Kidney (tissue), 14 donors: ENCODE results near the gene NIPA2. TPM values are rescaled to one million over a fixed set of nuclear protein-coding genes. Genes with fewer than 3 reads are reported as not detected.

Experiments
- DNase-seq, 5 donors: peaks; one replicate each; pipeline ENCODE4 v3.0.0-alpha.2; 2013 to 2020
- FAIRE-seq: peaks from 2 replicates; lab custom pipeline; 2012; peaks lifted over from hg19 to GRCh38; lab: Jason Lieb, UNC
- H3K27ac ChIP-seq, 2 donors: one replicate each; pipeline ENCODE4 v1.7.0; 2013; ENCODE audit warnings: low read depth in 2 of 2, low read length in 2 of 2, inconsistent platforms in 1 of 2
- H3K27me3 ChIP-seq: one replicate; pipeline ENCODE4 v1.7.1; 2013; ENCODE audit warnings: low read length, inconsistent platforms; ENCODE audit not compliant: control insufficient read depth, insufficient read depth
- H3K36me3 ChIP-seq, 3 donors: one replicate each; pipeline versions ENCODE4 v1.7.0 to v1.7.1; 2013; ENCODE audit warnings: low read length in 3 of 3, control low read depth in 1 of 3, inconsistent platforms in 1 of 3; ENCODE audit not compliant: insufficient read depth in 3 of 3, control insufficient read depth in 2 of 3
- H3K4me1 ChIP-seq, 3 donors: one replicate each; pipeline versions ENCODE4 v1.7.0 to v1.7.1; 2013; ENCODE audit warnings: low read length in 3 of 3, inconsistent platforms in 1 of 3, low read depth in 1 of 3; ENCODE audit not compliant: control insufficient read depth in 2 of 3, insufficient read depth in 2 of 3
- H3K4me3 ChIP-seq, 3 donors: one replicate each; pipeline versions ENCODE4 v1.7.0 to v1.8.1; 2013; ENCODE audit warnings: low read length in 3 of 3, control low read depth in 1 of 3, inconsistent platforms in 1 of 3
- H3K9ac ChIP-seq, 3 donors: one replicate each; pipeline versions ENCODE4 v1.7.0 to v1.7.1; 2013; ENCODE audit warnings: low read length in 3 of 3, control low read depth in 1 of 3, inconsistent platforms in 1 of 3
- H3K9me3 ChIP-seq, 3 donors: one replicate each; pipeline versions ENCODE4 v1.7.0 to v1.7.1; 2013; ENCODE audit warnings: low read length in 3 of 3, control low read depth in 1 of 3, inconsistent platforms in 1 of 3; ENCODE audit not compliant: control insufficient read depth in 2 of 3, insufficient read depth in 1 of 3
- CTCF ChIP-seq: IDR thresholded peaks from 3 replicates; pipeline ENCODE4 v1.5.1; 2012; ENCODE audit warnings: mild to moderate bottlenecking, moderate library complexity, borderline replicate concordance; ENCODE audit not compliant: insufficient read depth; ENCODE audit errors: extremely low read depth
- intact Hi-C: fragments of 100-400 bp; cut with DNase I; formaldehyde crosslinking; loops from one replicate; pipeline ENCODE4 v1.11.1; 2022
- polyA plus RNA-seq: library from polyadenylated mRNA; stranded (reverse); fragments of 350-450 nt; fragmentation: Illumina TruSeq; extraction: RNeasy Lipid Tissue Mini Kit (QIAGEN cat#74804); gene quantifications from one replicate; pipeline ENCODE4 v1.2.3, GENCODE V29; 2014; ENCODE audit warnings: low read depth, low replicate concordance; ENCODE audit not compliant: insufficient read depth
- total RNA-seq: library from RNA; stranded (reverse); fragmentation: NEBNext Ultra II Directional; extraction: Animal tissue kit (Norgen Biotek cat#: 25700); gene quantifications from one replicate; pipeline ENCODE4 v1.2.1, GENCODE V29; 2021
- donor health status: control.
- donor health status: control.
- donor health status: control.
- donor health status: control.
- donor health status: control.
- donor health status: DM: yes; HTN: yes; CAD: no.
- donor health status: Normal renal cell carcinoma (clear cell type).

Gene NIPA2
- total and polyA plus RNA-seq, 2 donors from 2014 or later = 30.0 to 48.5 TPM

DNA sequence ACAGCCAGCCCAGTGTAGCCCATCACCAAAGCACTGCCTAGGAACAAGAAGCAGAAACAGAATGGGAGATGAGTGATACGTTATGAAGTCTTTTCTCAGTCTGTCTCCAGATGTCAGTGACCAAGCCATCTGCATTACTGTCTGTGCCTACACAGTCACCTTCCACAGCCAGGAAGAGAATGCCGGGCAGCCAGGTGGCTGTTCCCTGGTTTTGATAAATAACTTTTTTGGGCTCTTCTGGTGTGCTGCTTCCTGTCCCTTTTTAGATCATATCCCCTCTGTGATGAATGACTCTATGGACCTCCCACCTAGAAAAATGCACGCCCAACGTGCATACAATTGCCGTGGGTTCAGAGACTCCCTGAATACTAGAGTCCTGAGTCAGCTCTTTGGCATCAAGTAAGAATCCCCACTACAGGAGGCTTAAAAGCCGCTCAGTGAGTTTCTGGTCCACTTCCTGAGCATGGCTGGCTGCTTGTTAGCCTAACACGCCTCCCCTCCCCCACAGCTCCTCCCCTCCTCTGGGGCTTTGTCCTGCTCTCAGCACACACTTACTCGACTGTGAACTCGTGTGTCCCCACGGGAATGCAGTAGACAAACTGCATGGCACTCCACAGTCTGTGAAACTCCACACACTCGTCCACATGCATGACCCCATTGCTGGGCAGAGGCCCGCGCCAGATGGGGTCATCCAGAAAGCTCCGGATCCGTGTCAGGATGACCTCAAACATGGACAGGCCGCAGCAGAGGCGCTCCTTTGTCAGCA, 34.7 kb downstream of the NIPA2 start:
- H3K9ac ChIP-seq = no peak overlapping the region
- no peak overlapping the region for H3K27ac ChIP-seq
- TF ChIP-seq CTCF = no peak
- H3K36me3 ChIP-seq = peaks cover 6 to 62% (median 46%) of the 10 kb centered on the region in 3 donors
- no peak overlapping the region for H3K4me3 ChIP-seq
- intact Hi-C loops = no loop called here
- peaks cover 0 to 5% (median 2%) of the 10 kb centered on the region in 3 donors for H3K4me1 ChIP-seq
- peak in 4 of 5 donors; percentile 15 to 48 (median 21) for DNase-seq
- H3K9me3 ChIP-seq = no peaks in the 10 kb centered on the region
- no peaks in the 10 kb centered on the region for H3K27me3 ChIP-seq
- FAIRE-seq = no peak

DNA sequence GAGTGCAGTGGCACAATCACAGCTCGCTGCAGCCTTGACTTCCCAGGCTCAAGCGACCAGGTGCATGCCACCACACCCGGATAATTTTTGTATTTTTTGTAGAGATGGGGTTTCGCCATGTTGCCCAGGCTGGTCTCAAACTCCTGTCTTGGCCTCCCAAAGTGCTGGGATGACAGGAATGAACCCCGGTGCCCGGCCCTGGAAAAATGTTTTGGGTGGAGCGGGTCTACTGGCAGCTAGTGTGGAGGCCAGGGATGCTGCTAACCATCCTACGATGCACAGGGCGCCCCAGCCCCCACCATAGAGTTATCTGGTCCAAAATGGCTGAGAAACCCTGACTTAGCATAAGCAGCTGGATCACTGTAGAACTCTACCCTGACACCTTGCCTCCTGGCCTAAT, 35.4 kb downstream of the NIPA2 start:
- TF ChIP-seq CTCF = no peak
- Histone ChIP-seq H3K27ac (no peak overlapping the region), H3K36me3 (peaks cover 7 to 63% (median 43%) of the 10 kb centered on the region in 3 donors), H3K9ac (no peak overlapping the region), H3K4me1 (peaks cover 0 to 5% (median 2%) of the 10 kb centered on the region in 3 donors), H3K27me3 (no peaks in the 10 kb centered on the region), H3K4me3 (no peak overlapping the region), H3K9me3 (no peaks in the 10 kb centered on the region)
- intact Hi-C loops = no loop called here
- DNase-seq = peak in 1 of 5 donors; percentile 59
- FAIRE-seq = no peak

DNA sequence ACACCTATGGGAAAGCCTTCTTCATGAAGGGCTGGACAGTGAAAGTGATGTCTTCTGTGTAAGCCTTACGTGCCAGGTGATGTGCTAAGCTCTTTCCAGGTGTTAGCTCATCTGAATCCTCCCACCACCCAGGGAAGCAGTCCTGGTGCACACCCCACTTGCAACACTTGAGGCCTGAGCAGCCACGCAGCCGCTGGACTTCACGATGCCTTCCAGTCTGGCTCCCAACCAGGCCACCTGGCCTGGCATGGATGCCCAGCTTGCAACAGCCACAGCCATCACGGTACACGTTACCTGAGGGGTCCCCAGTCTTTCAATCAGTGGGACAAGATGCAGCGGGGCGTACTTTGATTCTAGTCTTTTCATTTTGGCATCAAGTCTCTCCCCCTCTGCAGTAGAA, 35.8 kb downstream of the NIPA2 start:
- DNase-seq = peak in 1 of 5 donors; percentile 50
- intact Hi-C loops = no loop called here
- H3K36me3 ChIP-seq = peaks cover 5 to 59% (median 39%) of the 10 kb centered on the region in 3 donors
- H3K27me3 ChIP-seq = no peaks in the 10 kb centered on the region
- no peak overlapping the region for H3K4me3 ChIP-seq
- H3K4me1 ChIP-seq = peaks cover 0 to 5% (median 2%) of the 10 kb centered on the region in 3 donors
- no peak overlapping the region for H3K9ac ChIP-seq
- FAIRE-seq = no peak
- no peaks in the 10 kb centered on the region for H3K9me3 ChIP-seq
- no peak for TF ChIP-seq CTCF
- H3K27ac ChIP-seq = no peak overlapping the region
